Lung (tissue), 12 donors: ENCODE results near the gene TOMM34. TPM values are rescaled to one million over a fixed set of nuclear protein-coding genes. Genes with fewer than 3 reads are reported as not detected.

Experiments
- ATAC-seq: fragments of 200-7000 bp; cut with Tn5 transposase; one replicate; pipeline ENCODE4 v1.9.1; 2020; ENCODE audit warnings: moderate number of reproducible peaks; ENCODE audit not compliant: insufficient read depth, low FRiP score
- DNase-seq, 3 donors: peaks; one replicate each; pipeline ENCODE4 v3.0.0-alpha.2; 2013 to 2017
- H3K27ac ChIP-seq, 2 donors: one replicate each; pipeline ENCODE4 v1.5.1; 2013; ENCODE audit warnings: mild to moderate bottlenecking in 2 of 2, moderate library complexity in 2 of 2, control low read depth in 1 of 2, inconsistent platforms in 1 of 2, low read depth in 1 of 2, low read length in 1 of 2
- H3K27me3 ChIP-seq, 3 donors: one replicate each; pipeline ENCODE4 v1.5.1; 2013; ENCODE audit warnings: low read length in 2 of 3; ENCODE audit not compliant: control insufficient read depth in 3 of 3, insufficient read depth in 3 of 3
- H3K36me3 ChIP-seq, 4 donors: one replicate each; pipeline ENCODE4 v1.5.1; 2013; ENCODE audit warnings: low read length in 4 of 4, mild to moderate bottlenecking in 1 of 4, moderate library complexity in 1 of 4; ENCODE audit not compliant: control insufficient read depth in 4 of 4, insufficient read depth in 4 of 4
- H3K4me1 ChIP-seq, 5 donors: one replicate each; pipeline ENCODE4 v1.5.1; 2013; ENCODE audit warnings: low read length in 5 of 5, mild to moderate bottlenecking in 2 of 5, moderate library complexity in 1 of 5; ENCODE audit not compliant: control insufficient read depth in 5 of 5, insufficient read depth in 5 of 5
- H3K4me3 ChIP-seq: one replicate; pipeline ENCODE4 v1.5.1; 2013; ENCODE audit warnings: mild to moderate bottlenecking, control low read depth, moderate library complexity
- H3K9ac ChIP-seq, 2 donors: one replicate each; pipeline ENCODE4 v1.5.1; 2013; ENCODE audit warnings: low read length in 2 of 2, control low read depth in 1 of 2; ENCODE audit not compliant: insufficient read depth in 1 of 2
- H3K9me3 ChIP-seq, 4 donors: one replicate each; pipeline ENCODE4 v1.5.1; 2013; ENCODE audit warnings: low read length in 3 of 4, mild to moderate bottlenecking in 1 of 4, moderate library complexity in 1 of 4; ENCODE audit not compliant: control insufficient read depth in 4 of 4, insufficient read depth in 3 of 4
- WGBS, 2 donors: extraction: QIAGEN DNeasy Blood & Tissue Kit; methylation state at CpG; one replicate each; pipeline ENCODE4 v1.1.7; 2013; 5-methylcytosine and 5-hydroxymethylcytosine counted together
- polyA plus RNA-seq, 2 donors: library from polyadenylated mRNA; stranded (reverse); fragments of 200-250 nt; gene quantifications; one replicate each; pipeline ENCODE4 v1.2.1, GENCODE V29; 2013
- total RNA-seq, 2 donors: library from RNA; depleted of rRNA in 1 of 2; stranded (reverse); fragments of >200 nt in 1 of 2; gene quantifications; one replicate each; pipeline ENCODE4 v1.2.1, GENCODE V29; 2014 to 2021
- TF ChIP-seq, protein P1 (sequence below): IDR thresholded peaks from 2 replicates; pipeline ENCODE4 v1.5.1; 2012; ENCODE audit warnings: mild to moderate bottlenecking; ENCODE audit errors: control extremely low read depth, extremely low read depth
- donor health status: control.
- donor health status: control.
- donor health status: Bipolar disorder and iron deficiency.
- donor health status: healthy.
- donor health status: DM: yes; HTN: yes; CAD: no.

Gene TOMM34
- total and polyA plus RNA-seq, 4 donors: 9.8 to 24.7 (median 17.1) TPM

DNA sequence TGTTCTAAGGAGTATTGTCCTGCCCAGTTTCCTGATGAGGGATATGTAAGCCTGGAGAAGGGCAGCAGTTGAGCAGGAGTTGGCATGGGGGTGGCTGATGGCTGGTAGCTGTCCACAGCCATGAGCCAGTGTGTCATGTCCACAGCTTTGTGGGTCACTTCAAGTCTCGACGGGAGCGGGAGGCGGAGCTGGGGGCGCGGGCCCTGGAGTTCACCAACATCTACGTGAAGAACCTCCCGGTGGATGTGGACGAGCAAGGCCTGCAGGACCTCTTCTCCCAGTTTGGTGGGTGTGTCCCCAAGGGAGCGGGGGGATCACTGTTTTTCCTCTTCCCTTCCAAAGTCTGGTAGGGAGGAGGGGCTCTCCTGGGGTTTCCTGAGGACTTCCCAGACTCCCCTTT lies 41.4 kb downstream of the TOMM34 start:
- Histone ChIP-seq H3K27me3 (no peaks in the 10 kb centered on the region), H3K36me3 (peaks cover 0 to 16% (median 5%) of the 10 kb centered on the region in 4 donors), H3K9ac (no peak overlapping the region), H3K4me1 (no peaks in the 10 kb centered on the region), H3K9me3 (no peaks in the 10 kb centered on the region), H3K4me3 (no peak overlapping the region), H3K27ac (no peak overlapping the region)
- DNase-seq (no peak), ATAC-seq (no peak)
- 95 to 99% methylated on average over 10 of the region's 10 CpGs for WGBS, 2 donors
- TF ChIP-seq, protein P1, sequence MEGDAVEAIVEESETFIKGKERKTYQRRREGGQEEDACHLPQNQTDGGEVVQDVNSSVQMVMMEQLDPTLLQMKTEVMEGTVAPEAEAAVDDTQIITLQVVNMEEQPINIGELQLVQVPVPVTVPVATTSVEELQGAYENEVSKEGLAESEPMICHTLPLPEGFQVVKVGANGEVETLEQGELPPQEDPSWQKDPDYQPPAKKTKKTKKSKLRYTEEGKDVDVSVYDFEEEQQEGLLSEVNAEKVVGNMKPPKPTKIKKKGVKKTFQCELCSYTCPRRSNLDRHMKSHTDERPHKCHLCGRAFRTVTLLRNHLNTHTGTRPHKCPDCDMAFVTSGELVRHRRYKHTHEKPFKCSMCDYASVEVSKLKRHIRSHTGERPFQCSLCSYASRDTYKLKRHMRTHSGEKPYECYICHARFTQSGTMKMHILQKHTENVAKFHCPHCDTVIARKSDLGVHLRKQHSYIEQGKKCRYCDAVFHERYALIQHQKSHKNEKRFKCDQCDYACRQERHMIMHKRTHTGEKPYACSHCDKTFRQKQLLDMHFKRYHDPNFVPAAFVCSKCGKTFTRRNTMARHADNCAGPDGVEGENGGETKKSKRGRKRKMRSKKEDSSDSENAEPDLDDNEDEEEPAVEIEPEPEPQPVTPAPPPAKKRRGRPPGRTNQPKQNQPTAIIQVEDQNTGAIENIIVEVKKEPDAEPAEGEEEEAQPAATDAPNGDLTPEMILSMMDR: no peak

DNA sequence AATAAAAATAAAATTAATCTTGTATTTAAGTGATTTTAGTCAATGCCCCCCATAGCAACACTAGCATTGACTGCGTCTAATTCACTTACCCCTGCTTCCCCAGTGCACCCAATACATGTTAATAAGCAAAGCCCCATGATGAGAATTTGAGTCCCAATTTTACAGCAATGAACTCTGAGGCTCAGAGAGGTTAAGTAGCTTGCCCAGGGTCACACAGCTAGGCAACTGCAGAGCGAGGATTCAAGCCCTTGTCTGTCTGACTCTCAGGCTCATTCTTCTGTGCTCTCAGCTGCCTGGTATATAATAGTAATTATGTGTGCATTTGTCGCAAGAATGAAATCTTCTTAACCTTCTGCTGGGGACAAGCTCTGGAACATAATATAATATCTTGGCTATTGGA lies 41.9 kb downstream of the TOMM34 start:
- Histone ChIP-seq H3K9ac (no peak overlapping the region), H3K27me3 (no peaks in the 10 kb centered on the region), H3K4me1 (no peaks in the 10 kb centered on the region), H3K27ac (no peak overlapping the region), H3K9me3 (no peaks in the 10 kb centered on the region), H3K36me3 (peaks cover 0 to 16% (median 5%) of the 10 kb centered on the region in 4 donors), H3K4me3 (no peak overlapping the region)
- ATAC-seq: no peak
- no peak for DNase-seq
- TF ChIP-seq, protein P1: no peak
- 99% methylated on average over 3 of the region's 3 CpGs for WGBS, 2 donors

DNA sequence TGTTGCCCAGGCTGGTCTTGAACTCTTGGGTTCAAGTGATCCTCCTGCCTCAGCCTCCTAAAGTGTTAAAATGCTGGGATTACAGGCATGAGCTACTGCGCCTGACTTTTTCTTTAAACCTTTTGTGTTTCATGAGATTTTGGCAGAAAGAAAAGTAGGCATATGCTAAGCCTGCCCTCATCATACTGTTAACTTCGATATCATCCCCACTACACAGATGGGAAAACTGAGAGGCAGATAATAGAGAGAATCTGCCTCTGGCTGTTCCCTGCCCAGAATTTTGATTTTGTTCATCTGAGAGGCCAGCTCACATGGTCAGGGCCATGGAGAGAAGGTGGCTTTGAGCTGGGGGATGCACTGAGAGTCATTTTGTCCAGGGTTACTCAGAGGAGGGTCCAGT lies 42.8 kb downstream of the TOMM34 start:
- no peak overlapping the region for H3K4me3 ChIP-seq
- 96 to 98% methylated on average over 2 of the region's 2 CpGs for WGBS, 2 donors
- H3K9ac ChIP-seq: no peak overlapping the region
- TF ChIP-seq, protein P1: no peak
- ATAC-seq (no peak), DNase-seq (no peak)
- no peaks in the 10 kb centered on the region for H3K27me3 ChIP-seq
- H3K36me3 ChIP-seq: peaks cover 0 to 10% (median 9%) of the 10 kb centered on the region in 4 donors
- no peaks in the 10 kb centered on the region for H3K9me3 ChIP-seq
- no peaks in the 10 kb centered on the region for H3K4me1 ChIP-seq
- H3K27ac ChIP-seq: no peak overlapping the region

DNA sequence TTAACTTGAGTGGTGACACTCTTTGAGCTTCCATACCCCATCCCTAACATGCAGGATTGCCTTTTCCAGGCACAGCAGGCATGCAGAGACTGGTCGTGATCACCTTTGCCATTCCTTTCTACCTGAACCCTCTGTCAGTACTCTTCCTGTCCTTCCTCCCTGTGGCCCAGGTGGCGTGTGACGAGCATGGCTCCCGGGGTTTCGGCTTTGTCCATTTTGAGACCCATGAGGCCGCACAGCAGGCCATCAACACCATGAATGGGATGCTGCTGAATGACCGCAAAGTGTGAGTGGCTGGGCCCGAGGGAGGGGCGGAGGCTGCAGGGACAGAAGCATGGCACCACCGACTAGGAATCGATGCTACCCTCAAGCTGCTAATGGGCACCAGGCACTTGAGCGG lies 43.6 kb downstream of the TOMM34 start:
- H3K9me3 ChIP-seq: no peaks in the 10 kb centered on the region
- TF ChIP-seq, protein P1: no peak
- H3K4me3 ChIP-seq: no peak overlapping the region
- no peak overlapping the region for H3K9ac ChIP-seq
- 94 to 96% methylated on average over 12 of the region's 12 CpGs for WGBS, 2 donors
- no peaks in the 10 kb centered on the region for H3K27me3 ChIP-seq
- H3K36me3 ChIP-seq: peaks cover 0 to 10% (median 7%) of the 10 kb centered on the region in 4 donors
- peaks cover 0 to under 1% (median 0%) of the 10 kb centered on the region in 5 donors for H3K4me1 ChIP-seq
- no peak for ATAC-seq
- no peak for DNase-seq
- no peak overlapping the region for H3K27ac ChIP-seq
